HEK293 (cell line): ENCODE data around the gene FAM124A.

Source experiments
- CTCF ChIA-PET: fragments of 350-600 bp; formaldehyde crosslinking; extraction: SDS; loops from one replicate; lab custom pipeline; 2021; ENCODE audit warnings: antibody characterized with exemption; lab: Yijun Ruan, JAX
- POLR2A ChIA-PET: fragments of 300-600 bp; formaldehyde crosslinking; extraction: SDS; loops from one replicate; lab custom pipeline; 2020; ENCODE audit warnings: antibody characterized with exemption, inconsistent platforms; lab: Yijun Ruan, JAX
- H3K27ac ChIP-seq: fragments of 200-500 bp; sonication (Bioruptor generic); 2 replicates; pipeline ENCODE4 v1.5.1; 2014; ENCODE audit warnings: low read depth, low read length, control low read depth, inconsistent platforms; ENCODE audit errors: extremely low read depth
- H3K36me3 ChIP-seq, 2 experiments: fragments of 200-500 bp in 1 of 2; sonication (Bioruptor generic) in 1 of 2; 1 replicate in 1 of 2; 2 replicates in 1 of 2; pipeline ENCODE4 v1.5.1; 2014 to 2017; ENCODE audit warnings: inconsistent platforms in 2 of 2, low read length in 2 of 2; ENCODE audit not compliant: control insufficient read depth in 2 of 2, insufficient read depth in 1 of 2
- H3K4me1 ChIP-seq: fragments of 200-500 bp; sonication (Bioruptor generic); 2 replicates; pipeline ENCODE4 v1.5.1; 2014; ENCODE audit warnings: mild to moderate bottlenecking, low read length, inconsistent platforms; ENCODE audit not compliant: control insufficient read depth, insufficient read depth
- H3K4me3 ChIP-seq: 2 replicates; pipeline ENCODE4 v1.5.1; 2011; ENCODE audit warnings: low read depth, mild to moderate bottlenecking, control low read depth, low read length, moderate library complexity
- H3K9me3 ChIP-seq: fragments of 200-500 bp; sonication (Bioruptor generic); 2 replicates; pipeline ENCODE4 v1.5.1; 2014; ENCODE audit warnings: low read depth, low read length, inconsistent platforms; ENCODE audit not compliant: control insufficient read depth, insufficient read depth
- CTCF ChIP-seq: fragments of 450-650 bp; formaldehyde crosslinking; IDR thresholded peaks from 2 replicates; pipeline ENCODE4 v1.5.1; 2016; ENCODE audit warnings: missing biosample characterization, missing genetic modification characterization
- GFI1B ChIP-seq: fragments of 450-650 bp; formaldehyde crosslinking; IDR thresholded peaks from 2 replicates; pipeline ENCODE4 v1.5.1; 2016; ENCODE audit warnings: missing biosample characterization, missing genetic modification characterization
- RBAK ChIP-seq: fragments of 450-650 bp; formaldehyde crosslinking; IDR thresholded peaks from 2 replicates; pipeline ENCODE4 v1.5.1; 2016; ENCODE audit warnings: missing biosample characterization, missing genetic modification characterization
- REPIN1 ChIP-seq: fragments of 450-650 bp; formaldehyde crosslinking; IDR thresholded peaks from 2 replicates; pipeline ENCODE4 v1.5.1; 2017; ENCODE audit warnings: missing biosample characterization, missing genetic modification characterization, low read depth
- SCRT2 ChIP-seq: fragments of 450-650 bp; formaldehyde crosslinking; IDR thresholded peaks from 2 replicates; pipeline ENCODE4 v1.5.1; 2016; ENCODE audit warnings: missing biosample characterization, missing genetic modification characterization
- SP3 ChIP-seq: fragments of 450-650 bp; formaldehyde crosslinking; IDR thresholded peaks from 2 replicates; pipeline ENCODE4 v1.5.1; 2016; ENCODE audit warnings: missing biosample characterization, missing genetic modification characterization
- ZBTB17 ChIP-seq: fragments of 450-650 bp; formaldehyde crosslinking; IDR thresholded peaks from 2 replicates; pipeline ENCODE4 v1.5.1; 2016; ENCODE audit warnings: missing biosample characterization, missing genetic modification characterization
- ZBTB7A ChIP-seq: fragments of 450-650 bp; formaldehyde crosslinking; IDR thresholded peaks from 2 replicates; pipeline ENCODE4 v1.5.1; 2016; ENCODE audit warnings: low read depth, missing biosample characterization, missing genetic modification characterization
- ZNF221 ChIP-seq: fragments of 450-650 bp; formaldehyde crosslinking; IDR thresholded peaks from 2 replicates; pipeline ENCODE4 v1.5.1; 2017; ENCODE audit warnings: missing biosample characterization, missing genetic modification characterization, borderline replicate concordance
- ZNF24 ChIP-seq: fragments of 450-650 bp; formaldehyde crosslinking; IDR thresholded peaks from 2 replicates; pipeline ENCODE4 v1.5.1; 2016; ENCODE audit warnings: missing biosample characterization, missing genetic modification characterization
- ZNF274 ChIP-seq, 2 experiments: fragments of 200-500 bp in 1 of 2; fragments of 450-650 bp in 1 of 2; sonication (Bioruptor generic) in 1 of 2; formaldehyde crosslinking in 1 of 2; IDR thresholded peaks; 2 replicates each; pipeline versions ENCODE4 v1.5.1 to v1.6.1; 2014 to 2016; ENCODE audit warnings: borderline replicate concordance in 1 of 2, inconsistent platforms in 1 of 2, low read length in 1 of 2, missing biosample characterization in 1 of 2, missing genetic modification characterization in 1 of 2
- ZNF350 ChIP-seq: fragments of 450-650 bp; formaldehyde crosslinking; IDR thresholded peaks from 2 replicates; pipeline ENCODE4 v1.5.0; 2017; ENCODE audit warnings: missing biosample characterization, mild to moderate bottlenecking, missing genetic modification characterization
- ZNF426 ChIP-seq: fragments of 450-650 bp; formaldehyde crosslinking; IDR thresholded peaks from 2 replicates; pipeline ENCODE4 v1.5.1; 2017; ENCODE audit warnings: missing biosample characterization, missing genetic modification characterization, mild to moderate bottlenecking, inconsistent platforms, moderate library complexity
- ZNF518A ChIP-seq: fragments of 450-650 bp; formaldehyde crosslinking; conservative IDR thresholded peaks from 2 replicates; pipeline ENCODE4 v1.5.1; 2016; ENCODE audit warnings: low read depth, missing biosample characterization, missing genetic modification characterization
- ZNF645 ChIP-seq: fragments of 450-650 bp; formaldehyde crosslinking; IDR thresholded peaks from 2 replicates; pipeline ENCODE4; 2016; ENCODE audit warnings: missing biosample characterization, missing genetic modification characterization
- ZNF658 ChIP-seq: fragments of 450-650 bp; formaldehyde crosslinking; IDR thresholded peaks from 2 replicates; pipeline ENCODE4; 2016; ENCODE audit warnings: missing biosample characterization, missing genetic modification characterization
- ZNF747 ChIP-seq: fragments of 450-650 bp; formaldehyde crosslinking; IDR thresholded peaks from 2 replicates; pipeline ENCODE4 v1.5.1; 2016; ENCODE audit warnings: missing biosample characterization, missing genetic modification characterization
- ZSCAN4 ChIP-seq: fragments of 450-650 bp; formaldehyde crosslinking; IDR thresholded peaks from 2 replicates; pipeline ENCODE4 v1.5.1; 2017; ENCODE audit warnings: missing biosample characterization, missing genetic modification characterization

Gene FAM124A

GRCh38 chr13:51220706-51221105, 1.5 kb upstream of the FAM124A start:
- CTCF ChIA-PET, result interaction anchor here (1.0 to 1.3 kb wide), 3 partner anchors 16 to 82 kb away, joined by 3 to 4 read pairs (median 3); no protein-coding TSS in a partner anchor
- H3K4me3 ChIP-seq, result no peak overlapping the region
- H3K9me3 ChIP-seq, result no peaks in the 10 kb centered on the region
- H3K4me1 ChIP-seq, result no peaks in the 10 kb centered on the region
- POLR2A ChIA-PET, result interaction anchor here (0.8 kb wide), 1 partner anchor 10 kb away, joined by 3 read pairs; no protein-coding TSS in a partner anchor
- TF ChIP-seq ZNF747 (tag by site-specific recombination), result no peak
- no peak overlapping the region for H3K27ac ChIP-seq
- H3K36me3 ChIP-seq, result no peaks in the 10 kb centered on the region

- CTCF ChIA-PET, result interaction anchor here (0.7 to 1.3 kb wide), 4 partner anchors 16 to 81 kb away, joined by 3 to 4 read pairs (median 3); no protein-coding TSS in a partner anchor
- no peaks in the 10 kb centered on the region for H3K36me3 ChIP-seq
- POLR2A ChIA-PET, result interaction anchor here (0.8 kb wide), 1 partner anchor 11 kb away, joined by 3 read pairs; no protein-coding TSS in a partner anchor
- H3K4me1 ChIP-seq, result no peaks in the 10 kb centered on the region
- H3K27ac ChIP-seq, result no peak overlapping the region
- TF ChIP-seq GFI1B (tag by site-specific recombination) (no peak), ZNF350 (tag by site-specific recombination) (no peak), ZSCAN4 (tag by site-specific recombination) (no peak), ZNF645 (tag by site-specific recombination) (no peak), CTCF (tag by site-specific recombination) (no peak), ZBTB7A (tag by site-specific recombination) (no peak), RBAK (tag by site-specific recombination) (no peak)
- H3K9me3 ChIP-seq, result no peaks in the 10 kb centered on the region
- H3K4me3 ChIP-seq, result no peak overlapping the region
These were observed 1.1 kb upstream of the FAM124A start for GRCh38 chr13:51221108-51221507.

GRCh38 chr13:51221674-51222036, 543 bp upstream of the FAM124A start:
- Histone ChIP-seq H3K9me3 (no peaks in the 10 kb centered on the region), H3K27ac (no peak overlapping the region; the same call in 1 of the 2 replicates), H3K4me1 (no peaks in the 10 kb centered on the region), H3K4me3 (peak overlapping the region; percentile 72), H3K36me3 (no peaks in the 10 kb centered on the region)
- ChIA-PET CTCF (interaction anchor here (0.7 to 1.0 kb wide), 2 partner anchors 64 to 81 kb away, joined by 3 read pairs; no protein-coding TSS in a partner anchor), POLR2A (no interaction called here)
- TF ChIP-seq ZNF274 (IDR thresholded peaks at IDR 0.05; ENCODE audit: low read length), result no peak
- TF ChIP-seq ZNF274 (tag by site-specific recombination; IDR thresholded peaks at IDR 0.05; ENCODE audit: borderline replicate concordance), result no peak
- peak; percentile 52; the same call in 1 of the 2 replicates for TF ChIP-seq SP3 (tag by site-specific recombination)
- TF ChIP-seq ZNF24 (tag by site-specific recombination), result no peak
- no peak for TF ChIP-seq ZNF658 (tag by site-specific recombination)
- TF ChIP-seq ZNF221 (tag by site-specific recombination), result no peak
- TF ChIP-seq ZBTB17 (tag by site-specific recombination), result peak; percentile 80
- TF ChIP-seq REPIN1 (tag by site-specific recombination), result no peak
- TF ChIP-seq ZNF518A, result no peak
- no peak for TF ChIP-seq SCRT2 (tag by site-specific recombination)
- TF ChIP-seq ZNF426 (tag by site-specific recombination), result no peak
